Left lobe of liver (tissue), 2 donors: ENCODE results near the gene ANKRD40. TPM values are rescaled to one million over a fixed set of nuclear protein-coding genes. Genes with fewer than 3 reads are reported as not detected.
"Not testable (repeated sequence)": the region's sequence is repeated elsewhere in the genome, so short reads cannot be mapped to it uniquely, and the experiment has no call there.

Experiments used
- ATAC-seq: fragments of 200-7000 bp; cut with Tn5 transposase; one replicate; pipeline ENCODE4 v1.9.1; 2020; ENCODE audit warnings: mild to moderate bottlenecking, moderate library complexity
- DNase-seq: peaks from one replicate; pipeline ENCODE4 v3.0.0-alpha.2; 2020; ENCODE audit warnings: low spot score
- total RNA-seq: library from RNA; stranded (reverse); gene quantifications from one replicate; pipeline ENCODE4 v1.2.1, GENCODE V29; 2021
- donor health status: DM: no; HTN: no; CAD: no; lungs with moderate emphysema.
- donor health status: DM: no; HTN: yes; CAD: no.

ANKRD40 gene, protein sequence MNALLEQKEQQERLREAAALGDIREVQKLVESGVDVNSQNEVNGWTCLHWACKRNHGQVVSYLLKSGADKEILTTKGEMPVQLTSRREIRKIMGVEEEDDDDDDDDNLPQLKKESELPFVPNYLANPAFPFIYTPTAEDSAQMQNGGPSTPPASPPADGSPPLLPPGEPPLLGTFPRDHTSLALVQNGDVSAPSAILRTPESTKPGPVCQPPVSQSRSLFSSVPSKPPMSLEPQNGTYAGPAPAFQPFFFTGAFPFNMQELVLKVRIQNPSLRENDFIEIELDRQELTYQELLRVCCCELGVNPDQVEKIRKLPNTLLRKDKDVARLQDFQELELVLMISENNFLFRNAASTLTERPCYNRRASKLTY
- total RNA-seq: 15.6 TPM

DNA sequence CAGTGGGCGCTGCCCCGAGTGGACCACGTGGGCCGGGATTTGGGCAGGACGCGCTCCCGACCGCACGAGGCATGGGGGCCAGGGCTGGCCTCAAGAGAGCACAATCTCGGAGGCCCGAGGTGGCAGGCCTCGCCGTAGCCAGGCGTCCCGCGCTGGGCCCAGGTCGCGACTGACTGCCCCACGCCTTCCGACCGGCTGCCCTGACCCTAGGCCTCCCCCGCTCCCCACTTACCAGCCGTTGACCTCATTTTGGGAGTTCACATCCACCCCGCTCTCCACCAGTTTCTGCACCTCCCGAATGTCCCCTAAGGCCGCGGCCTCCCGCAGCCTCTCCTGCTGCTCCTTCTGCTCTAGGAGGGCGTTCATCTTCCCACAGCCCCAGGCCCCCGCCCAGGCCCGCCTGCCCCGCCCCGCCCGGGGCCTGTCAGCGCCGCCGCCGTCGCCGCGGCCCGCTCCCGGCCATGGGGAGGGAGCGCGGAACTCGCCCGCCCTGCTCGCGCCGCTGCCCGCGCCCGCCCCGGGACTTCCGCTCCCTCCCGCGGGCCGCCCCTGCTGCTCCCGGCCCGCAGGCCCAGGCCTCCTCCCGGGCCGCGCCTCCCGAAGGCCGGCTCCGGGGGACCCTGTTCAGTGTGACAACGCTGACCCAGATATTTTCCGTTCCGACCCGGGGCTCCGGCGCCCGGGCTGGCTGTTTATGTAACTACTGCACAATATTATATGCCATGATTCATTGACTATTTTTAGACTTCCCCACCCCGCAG lies at the start of gene ANKRD40:
ANKRD40 (minus strand) TSS at position 626 of the 761 bp plus-strand sequence; CDS start at position 366, 260 bp downstream.
- peak; percentile 83 for ATAC-seq
- peak; percentile 88 for DNase-seq

DNA sequence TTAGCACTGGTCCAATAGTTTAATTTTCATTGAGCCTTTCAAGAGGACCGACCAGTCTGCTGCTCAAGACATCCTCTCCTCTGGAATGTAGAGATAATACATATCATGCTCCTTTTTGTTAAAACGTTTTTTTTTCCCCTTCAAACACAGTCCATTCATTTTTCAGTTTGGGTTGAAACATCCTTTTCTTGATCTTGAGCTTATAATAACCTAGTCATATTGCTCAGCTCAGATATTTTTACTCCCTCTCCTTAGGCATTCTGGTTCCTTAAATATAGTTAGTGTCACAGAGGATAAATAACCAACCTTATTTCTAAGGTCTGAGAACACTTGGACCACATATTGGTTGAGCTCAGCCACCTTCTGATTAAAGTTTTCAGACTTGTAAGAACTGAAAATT lies 46.8 kb upstream of the ANKRD40 start:
- ATAC-seq (no peak), DNase-seq (no peak)

DNA sequence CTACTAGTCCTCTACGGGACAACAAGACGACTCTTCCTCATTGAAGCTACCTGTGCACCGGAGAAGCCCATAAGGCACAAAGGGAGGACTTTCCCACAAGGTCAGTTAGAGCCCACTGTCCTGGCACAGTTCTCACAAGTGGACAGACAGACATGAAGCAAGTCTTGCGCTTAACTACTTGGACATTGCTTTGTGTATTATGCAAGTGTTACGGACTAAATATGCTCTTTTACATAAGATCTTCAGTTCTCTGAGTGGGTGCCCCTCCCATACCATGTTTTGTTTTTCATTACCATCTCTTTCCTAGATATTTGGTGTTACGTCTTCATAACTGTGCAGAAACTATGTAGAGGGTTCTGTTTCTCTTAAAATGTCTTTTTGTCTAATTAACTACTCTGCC lies 41.5 kb upstream of the ANKRD40 start:
- ATAC-seq: peak; percentile 43
- no peak for DNase-seq

DNA sequence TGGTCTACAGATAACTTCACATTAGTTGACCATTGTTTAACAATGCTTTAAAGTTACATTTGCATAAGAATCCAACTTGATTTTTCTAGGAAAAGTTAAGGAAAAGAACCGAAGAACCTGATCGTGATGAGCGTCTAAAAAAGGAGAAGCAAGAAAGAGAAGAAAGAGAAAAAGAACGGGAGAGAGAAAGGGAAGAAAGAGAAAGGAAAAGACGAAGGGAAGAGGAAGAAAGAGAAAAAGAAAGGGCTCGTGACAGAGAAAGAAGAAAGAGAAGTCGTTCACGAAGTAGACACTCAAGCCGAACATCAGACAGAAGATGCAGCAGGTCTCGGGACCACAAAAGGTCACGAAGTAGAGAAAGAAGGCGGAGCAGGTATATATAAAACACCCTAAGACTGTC lies 37.9 kb upstream of the ANKRD40 start:
- ATAC-seq (no peak), DNase-seq (no peak)

DNA sequence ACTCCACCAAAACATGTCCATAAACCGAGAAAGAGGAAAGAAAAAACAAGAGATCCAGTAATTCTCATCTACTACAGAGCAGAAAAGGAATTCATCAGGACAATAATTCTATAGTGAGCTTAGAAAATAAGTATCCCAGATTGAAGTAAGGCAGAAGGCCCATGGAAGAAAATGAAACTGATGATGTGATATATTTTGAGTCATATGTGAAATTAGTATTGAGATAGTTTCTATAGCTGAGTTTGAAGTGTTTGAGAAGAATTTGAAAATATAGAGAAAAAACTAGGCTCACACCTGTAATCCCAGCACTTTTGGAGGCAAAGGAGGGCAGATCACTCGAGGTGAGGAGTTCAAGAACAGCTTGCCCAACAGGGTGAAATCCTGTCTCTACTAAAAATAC lies 31.4 kb upstream of the ANKRD40 start:
- ATAC-seq (no peak), DNase-seq (no peak)

DNA sequence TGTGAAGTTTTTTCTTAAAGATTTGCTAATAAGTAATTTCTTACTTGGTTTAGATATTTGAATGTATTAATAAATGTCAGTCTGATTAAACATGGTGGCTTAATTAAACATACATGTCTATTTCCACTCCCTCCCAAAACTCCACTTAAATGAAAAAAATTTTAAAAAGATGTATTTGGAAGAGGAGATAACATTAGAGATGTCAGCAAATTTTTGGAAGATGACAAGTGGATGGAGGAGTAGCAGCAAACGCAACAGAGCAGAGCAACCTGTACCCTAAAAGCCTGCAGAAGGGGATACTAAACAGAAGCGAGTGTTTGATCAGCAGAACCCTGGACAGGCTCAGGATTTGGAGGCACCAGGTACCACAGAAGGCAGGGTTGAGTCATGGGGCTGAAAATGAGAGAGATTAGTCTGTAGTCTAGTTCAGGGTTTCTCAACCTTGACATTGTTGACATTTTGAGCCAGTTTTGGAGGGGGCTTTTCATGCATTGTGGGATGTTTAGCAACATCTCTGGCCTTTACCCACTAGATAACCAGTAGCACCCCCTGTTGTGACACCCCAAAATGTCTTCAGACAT lies 29.5 kb upstream of the ANKRD40 start:
- no peak for ATAC-seq
- no peak for DNase-seq

DNA sequence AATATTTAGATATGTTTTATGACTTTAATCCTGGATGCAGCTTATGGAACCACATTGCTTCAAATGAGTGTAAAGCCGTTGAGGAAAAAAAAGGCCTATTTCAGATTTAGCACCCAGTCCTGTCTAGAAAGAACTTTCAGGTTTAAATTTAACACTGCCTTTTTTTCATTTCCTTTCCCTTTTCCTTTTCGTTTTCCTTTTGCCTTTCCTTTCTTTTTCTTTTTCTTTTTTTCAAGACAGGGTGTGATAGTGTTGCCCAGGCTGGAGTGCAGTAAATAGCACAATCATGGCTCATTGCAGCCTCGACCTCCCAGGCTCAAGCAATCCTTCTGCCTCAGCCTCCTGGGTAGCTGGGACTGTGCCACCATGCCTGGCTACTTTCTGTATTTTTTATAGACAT lies 27.6 kb upstream of the ANKRD40 start:
- no peak for ATAC-seq
- no peak for DNase-seq

DNA sequence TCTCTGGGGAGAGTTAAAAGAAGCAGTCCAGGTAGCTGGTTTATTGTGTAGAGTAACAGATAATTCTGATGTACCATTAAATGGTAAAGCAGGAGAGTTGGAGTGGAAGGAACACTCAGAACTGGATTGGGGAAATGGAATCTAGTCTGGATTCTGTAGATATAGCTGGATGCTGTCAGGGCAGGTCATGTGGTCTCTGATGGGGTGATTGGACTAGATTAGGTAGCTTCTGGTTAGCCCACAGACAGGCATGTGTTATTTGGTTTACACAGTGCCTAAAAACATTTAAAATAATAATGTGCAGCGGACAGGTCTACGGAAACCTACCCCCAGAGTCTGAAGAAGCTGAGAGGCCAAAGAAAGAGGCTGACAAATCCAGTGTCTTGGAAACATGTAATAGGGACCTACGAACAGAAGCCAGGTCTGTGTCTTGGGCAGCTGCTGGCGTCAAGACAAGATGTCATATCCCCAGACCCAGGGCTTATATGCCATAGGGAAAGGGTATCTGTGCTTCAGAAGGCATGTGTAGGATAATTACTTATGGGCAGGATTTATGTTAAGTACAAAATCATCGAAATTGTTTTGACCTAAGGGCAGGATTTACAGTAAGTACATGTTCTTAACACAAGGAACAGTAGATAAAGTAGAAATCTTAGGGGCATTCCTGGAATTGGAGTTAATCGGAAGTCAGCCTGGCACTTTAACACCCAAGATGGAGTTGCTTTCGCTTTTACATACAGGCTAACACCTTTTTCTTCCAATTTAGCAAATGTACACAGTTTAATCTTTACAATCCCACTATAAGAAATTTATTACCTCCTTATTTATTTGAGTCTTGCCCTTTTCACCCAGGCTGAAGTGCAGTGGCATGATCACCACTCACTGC lies 24.1 kb upstream of the ANKRD40 start:
- DNase-seq (no peak), ATAC-seq (no peak)

DNA sequence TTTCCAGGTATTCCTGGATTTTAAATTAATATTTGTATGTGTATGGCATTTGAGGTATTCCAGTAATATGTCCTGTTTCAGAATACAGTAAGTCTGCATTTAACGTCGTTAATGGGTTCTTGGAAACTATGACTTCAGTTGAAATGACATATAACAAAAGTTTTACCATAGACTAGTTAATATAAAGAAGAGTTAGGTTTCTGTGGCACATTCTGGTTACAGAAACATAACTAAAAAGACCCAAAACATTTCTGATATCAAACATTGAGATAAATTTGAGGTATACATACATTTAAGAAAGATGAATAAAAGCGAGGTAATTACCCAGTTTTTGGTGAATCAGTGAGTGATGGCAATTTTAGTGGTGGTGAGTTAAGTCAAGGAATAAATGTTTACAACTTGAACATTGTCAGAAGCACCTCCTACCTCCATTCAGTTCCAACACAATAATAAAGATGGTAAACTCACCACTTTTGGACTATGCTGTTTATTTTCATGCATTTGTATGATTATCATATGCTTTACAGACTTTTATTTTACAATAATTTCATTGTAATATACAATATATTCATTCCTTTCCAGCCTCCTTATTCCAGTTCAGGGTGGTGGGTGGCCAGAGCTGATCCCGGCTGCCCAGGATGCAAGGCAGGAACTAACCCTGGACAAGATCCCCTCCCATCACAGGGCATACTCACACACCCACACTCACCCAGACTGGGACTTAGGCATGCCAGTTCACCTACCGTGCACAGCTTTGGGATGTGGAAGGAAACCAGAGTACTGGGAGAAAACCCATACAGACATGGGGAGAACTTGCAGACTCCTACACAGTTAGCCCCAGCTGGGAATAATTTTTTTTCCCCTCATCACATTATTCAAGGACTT lies 21.4 kb upstream of the ANKRD40 start:
- no peak for ATAC-seq
- DNase-seq: no peak

DNA sequence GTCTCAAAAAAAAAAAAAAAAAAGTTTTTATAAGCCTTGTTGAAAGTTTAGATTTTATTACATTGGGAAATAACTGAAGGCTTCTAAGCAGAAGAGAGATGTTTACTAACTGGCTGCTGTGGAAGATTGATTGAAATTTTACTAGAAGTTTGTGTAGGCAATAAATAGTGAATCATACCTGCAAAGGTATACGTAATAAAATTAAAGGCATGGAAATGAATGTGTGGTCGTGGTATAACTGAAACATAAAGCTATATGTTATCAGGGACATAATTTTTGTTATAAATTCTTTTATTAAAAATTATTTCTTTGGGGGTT lies 20.4 kb upstream of the ANKRD40 start:
- ATAC-seq (no peak), DNase-seq (no peak)

DNA sequence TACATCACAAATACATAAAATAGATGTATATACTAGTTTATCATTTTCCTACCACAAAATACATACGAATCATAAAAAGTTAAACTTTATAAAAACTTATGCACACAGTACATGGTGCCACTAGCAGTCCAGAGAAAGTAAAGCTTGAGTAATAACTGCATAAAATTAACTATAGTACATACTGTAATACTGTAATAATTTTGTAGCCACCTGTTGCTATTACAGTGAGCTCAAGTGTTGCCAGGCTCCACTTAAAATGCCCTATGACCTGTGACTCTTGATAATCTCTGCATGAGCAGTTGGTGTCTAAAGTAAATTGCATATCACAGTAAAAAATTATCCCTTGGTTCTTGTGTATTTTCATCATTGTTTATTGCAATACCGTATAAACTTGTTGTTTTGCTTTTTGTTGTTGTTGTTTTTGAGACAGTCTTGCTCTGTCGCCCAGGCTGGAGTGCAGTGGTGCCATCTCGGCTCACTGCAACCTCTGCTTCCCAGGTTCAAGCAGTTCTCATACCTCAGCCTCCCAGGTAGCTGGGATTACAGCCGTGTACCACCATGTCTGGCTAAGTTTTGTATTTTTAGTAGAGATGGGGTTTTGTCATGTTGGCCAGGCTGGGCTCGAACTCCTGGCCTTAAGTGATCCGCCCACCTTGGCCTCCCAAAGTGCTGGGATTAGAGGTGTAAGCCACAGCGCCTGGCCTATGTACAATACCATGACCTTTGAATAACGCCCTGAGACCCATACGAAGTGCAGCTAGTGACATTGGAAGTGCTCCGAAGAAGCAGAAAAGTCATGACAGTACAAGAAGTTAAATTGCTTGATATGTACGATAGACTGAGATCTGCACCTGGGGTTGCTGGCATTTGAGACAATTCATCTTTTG lies 18.3 kb upstream of the ANKRD40 start:
- ATAC-seq (peak; percentile 65), DNase-seq (no peak)

DNA sequence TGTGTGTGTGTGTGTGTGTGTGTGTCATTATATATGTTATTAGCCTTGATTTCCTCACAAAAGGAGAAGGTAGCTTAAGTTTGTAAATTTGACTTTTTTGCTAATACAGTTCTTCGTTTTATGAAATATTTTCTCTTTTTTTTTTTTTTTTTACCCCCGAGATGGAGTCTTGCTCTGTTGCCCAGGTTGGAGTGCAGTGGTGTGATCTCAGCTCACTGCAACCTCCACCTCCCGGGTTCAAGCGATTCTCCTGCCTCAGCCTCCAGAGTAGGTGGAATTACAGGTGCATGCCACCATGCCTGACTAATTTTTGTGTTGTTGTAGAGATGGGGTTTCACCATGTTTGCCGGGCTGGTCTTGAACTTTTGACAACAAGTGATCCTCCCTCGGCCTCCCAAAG lies 16.9 kb upstream of the ANKRD40 start:
- DNase-seq, ATAC-seq: not testable (repeated sequence)

DNA sequence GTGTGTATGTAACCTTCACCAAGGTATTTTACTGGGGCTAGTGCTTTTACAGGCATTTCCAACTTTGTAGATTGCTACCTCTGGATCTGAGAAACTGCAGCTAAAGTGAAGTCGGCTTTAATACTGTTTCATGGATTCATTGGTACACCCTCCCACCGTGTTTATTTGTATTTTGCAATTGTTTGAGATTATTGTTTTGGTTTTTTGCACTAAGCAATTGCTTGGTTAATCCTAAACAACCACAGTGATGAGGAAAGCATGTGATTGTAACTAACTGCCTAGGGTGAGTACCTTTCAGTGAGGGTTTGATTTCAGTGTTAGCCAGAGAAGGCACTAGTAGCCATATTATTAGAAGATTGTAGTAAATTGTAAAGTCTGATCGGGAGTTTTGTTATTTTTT lies 15.0 kb upstream of the ANKRD40 start:
- ATAC-seq: no peak
- DNase-seq: no peak

DNA sequence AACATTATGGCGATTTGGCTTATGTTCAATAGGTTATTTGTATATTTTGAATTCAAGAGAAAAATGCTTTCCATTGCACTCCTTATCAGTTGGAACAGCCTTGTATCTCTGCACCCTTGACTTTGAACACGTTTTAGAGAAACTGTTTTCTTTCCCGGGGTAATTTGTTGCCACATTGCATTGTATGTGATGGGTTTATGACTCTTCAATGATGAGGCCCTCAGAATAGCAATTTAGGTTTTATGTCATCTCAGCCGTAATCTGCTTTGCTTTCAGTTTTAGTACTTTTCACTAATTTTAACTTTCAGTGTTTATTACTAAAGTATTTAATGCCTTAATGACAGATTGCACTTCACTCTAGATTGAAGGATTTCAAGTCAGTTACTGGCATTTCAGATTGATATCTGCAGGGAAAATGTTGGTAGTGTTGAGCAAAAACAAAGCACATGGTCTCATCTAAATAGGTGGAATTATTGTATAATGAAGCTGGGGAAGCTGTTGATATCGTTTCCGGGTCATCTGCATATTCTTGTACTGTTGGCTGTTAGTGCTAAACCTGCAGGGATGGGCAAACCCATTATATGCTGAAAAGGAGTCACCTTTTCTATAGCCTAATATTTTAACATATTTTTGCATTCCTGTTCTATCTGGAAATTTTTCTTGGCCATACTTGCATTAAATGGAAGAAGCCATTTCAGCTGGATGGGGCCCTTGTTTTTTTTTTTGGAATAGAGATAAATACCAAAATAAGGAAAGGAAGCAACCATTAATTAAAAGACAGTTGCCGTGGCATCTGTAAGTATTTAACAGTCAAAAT lies 13.7 kb upstream of the ANKRD40 start:
- DNase-seq (no peak), ATAC-seq (no peak)

DNA sequence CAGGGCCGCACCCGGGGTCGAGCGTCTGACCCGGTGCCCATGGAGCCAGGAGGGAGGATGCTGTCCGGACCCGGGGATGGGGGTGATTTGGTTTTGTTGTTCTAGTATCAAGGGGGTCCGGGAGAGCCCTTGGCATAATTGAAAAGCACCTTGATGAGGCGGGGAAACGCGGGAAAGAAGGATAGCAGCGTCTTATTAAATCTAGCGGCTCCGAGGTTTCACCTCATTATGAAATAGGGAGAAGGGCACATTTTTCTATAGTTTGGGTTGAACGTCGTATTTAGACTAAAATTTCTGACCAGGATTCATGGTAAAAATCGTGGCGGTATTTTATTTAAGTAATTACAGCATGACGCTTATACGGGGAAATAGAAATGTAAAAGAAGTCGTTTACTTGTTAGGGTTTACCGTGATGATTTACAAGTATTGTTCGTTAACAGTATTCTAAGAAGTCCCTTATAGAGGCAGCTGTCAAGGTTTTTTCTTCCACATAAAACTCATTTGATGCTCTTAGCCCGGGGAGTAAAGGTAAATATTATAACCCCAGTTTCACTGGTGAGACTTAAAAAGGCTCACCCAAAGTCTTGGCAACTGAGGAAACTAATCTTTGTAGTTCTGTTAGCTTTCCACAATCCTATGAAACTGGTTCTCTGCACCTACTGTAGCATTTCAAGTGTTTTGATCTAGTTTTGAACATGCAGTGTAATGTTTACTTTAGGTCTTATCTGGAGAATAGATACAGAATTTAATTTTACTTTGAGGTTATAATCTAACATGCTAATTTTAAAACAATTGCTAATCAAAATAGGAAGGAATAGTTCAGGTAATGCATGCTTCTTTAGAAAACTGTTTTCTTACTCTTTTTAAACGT lies 12.4 kb upstream of the ANKRD40 start:
- ATAC-seq: no peak
- DNase-seq: no peak

DNA sequence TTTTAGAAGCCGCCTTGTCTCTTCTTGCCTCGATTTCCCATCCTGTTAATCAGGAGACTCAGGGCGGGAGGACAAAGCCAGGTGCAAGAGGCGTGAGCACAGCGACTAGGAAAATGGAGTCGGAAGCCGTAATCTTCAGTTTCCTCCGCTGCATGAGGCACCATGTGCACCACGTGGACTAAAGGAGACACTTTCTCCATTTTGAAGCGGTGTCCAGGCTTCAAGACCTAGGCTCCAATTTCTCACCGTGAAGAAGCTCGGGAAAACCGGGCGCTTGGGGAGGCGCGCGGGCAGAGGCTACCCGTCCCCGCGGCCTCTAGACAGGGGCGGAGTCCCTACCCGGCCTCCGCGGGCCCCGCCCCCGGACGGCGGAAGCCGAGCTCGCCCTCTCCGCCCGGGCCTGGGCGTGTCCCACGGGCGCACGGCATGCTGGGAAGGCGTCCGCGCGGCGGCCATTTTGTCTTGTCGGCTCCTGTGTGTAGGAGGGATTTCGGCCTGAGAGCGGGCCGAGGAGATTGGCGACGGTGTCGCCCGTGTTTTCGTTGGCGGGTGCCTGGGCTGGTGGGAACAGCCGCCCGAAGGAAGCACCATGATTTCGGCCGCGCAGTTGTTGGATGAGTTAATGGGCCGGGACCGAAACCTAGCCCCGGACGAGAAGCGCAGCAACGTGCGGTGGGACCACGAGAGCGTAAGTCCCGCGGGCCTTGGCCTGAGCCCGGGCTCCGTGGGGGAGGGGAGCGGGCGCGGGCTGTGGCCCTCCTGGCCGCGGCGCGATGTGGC lies 11.6 kb upstream of the ANKRD40 start, which contains the start of gene LUC7L3:
LUC7L3 (plus strand) TSS at position 460 of the 780 bp plus-strand sequence; CDS start at position 590, 130 bp downstream.
- DNase-seq (peak; percentile 96), ATAC-seq (peak; percentile 92)
